ENCODE measurements around the gene RAET1E.
"Not testable (repeated sequence)": the region's sequence is repeated elsewhere in the genome, so short reads cannot be mapped to it uniquely, and the experiment has no call there.

Gene RAET1E

GRCh38 chr6:149909701-149910470 is 12.0 kb upstream of the RAET1E start:
- no peak for DNase-seq (ENCODE audit: low spot score)

DNA sequence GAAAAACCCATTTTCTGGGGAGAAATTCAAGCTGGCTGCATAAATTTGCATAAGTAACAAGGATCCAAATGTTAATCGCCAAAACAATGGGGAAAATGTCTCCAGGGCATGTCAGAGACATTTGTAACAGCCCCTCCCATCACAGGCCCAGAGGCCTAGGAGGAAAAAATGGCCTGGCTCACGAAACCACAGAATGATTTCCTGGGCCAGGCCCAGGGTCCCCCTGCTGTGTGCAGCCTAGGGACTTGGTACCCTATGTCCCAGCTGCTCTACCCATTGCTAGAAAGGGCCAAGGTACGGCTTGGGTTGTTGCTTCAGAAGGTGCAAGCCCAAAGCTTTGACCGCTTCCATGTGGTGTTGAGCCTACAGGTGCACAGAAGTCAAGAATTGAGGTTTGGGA is 10.6 kb upstream of the RAET1E start:
- DNase-seq (ENCODE audit: low spot score), result not testable (repeated sequence)

GRCh38 chr6:149907317-149907716 is 9.4 kb upstream of the RAET1E start:
- no peak for DNase-seq (ENCODE audit: low spot score)

DNA sequence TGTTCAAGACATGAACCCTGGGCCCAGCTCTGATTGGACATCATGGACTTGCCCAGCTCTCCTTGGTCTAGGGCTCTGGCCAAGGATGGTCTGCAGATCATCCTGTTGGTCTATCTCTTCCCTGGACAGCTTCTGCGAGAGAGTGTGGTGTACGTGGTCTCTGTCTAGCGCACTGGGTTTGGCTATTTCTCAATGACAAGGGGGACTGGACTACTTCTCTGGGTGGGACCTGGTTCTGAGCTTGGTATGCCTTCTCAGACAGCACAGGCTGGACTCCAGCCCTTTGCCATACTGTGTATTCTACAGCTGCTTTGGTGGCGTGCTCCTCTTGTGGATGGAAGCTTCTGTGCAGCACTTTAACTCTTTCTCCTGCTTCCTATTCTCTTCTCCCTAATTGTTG is 8.5 kb upstream of the RAET1E start:
- DNase-seq (ENCODE audit: low spot score), result no peak

- DNase-seq (ENCODE audit: low spot score), result no peak
Measured at GRCh38 chr6:149905911-149906371, 8.0 kb upstream of the RAET1E start.

GRCh38 chr6:149905371-149905910 is 7.5 kb upstream of the RAET1E start:
- DNase-seq (ENCODE audit: low spot score), result no peak

GRCh38 chr6:149904661-149905370 is 6.9 kb upstream of the RAET1E start:
- no peak for DNase-seq (ENCODE audit: low spot score)

DNA sequence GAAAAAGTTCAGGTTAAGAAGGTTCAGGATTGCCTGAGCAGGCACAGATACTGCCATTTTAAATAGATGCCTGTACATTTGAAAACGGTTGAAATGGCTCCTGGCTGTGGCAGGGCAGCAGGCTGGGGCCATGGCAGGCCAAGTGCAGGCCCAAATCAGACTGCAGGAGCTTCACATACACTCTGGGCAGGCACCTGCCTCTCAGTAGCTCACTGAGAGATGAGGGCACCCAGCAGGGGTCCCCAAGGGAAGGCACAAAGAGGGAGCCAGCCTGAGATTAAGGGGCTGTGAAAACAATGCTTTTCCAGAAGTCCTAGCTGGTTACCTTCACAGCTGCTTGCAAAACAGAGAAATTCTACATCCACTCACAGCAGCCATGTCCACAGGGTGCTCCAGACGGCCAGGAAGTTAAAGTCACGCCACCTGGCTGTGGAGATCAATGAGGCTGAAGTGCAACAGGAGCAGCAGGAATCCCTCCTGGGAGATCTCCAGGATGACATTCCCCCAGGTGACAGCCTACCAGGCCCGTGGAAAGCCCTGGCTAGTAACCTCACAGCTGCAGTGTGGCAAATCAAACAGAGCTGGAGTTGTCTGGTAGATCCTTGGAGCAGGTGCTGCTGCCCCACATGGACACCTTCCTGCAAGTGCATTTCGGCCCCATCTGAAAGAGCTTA is 6.2 kb upstream of the RAET1E start:
- no peak for DNase-seq (ENCODE audit: low spot score)

GRCh38 chr6:149901444-149902140 is 3.7 kb upstream of the RAET1E start:
- no peak for DNase-seq (ENCODE audit: low spot score)

GRCh38 chr6:149900620-149901443 is 2.9 kb upstream of the RAET1E start:
- DNase-seq (ENCODE audit: low spot score), result no peak

DNA sequence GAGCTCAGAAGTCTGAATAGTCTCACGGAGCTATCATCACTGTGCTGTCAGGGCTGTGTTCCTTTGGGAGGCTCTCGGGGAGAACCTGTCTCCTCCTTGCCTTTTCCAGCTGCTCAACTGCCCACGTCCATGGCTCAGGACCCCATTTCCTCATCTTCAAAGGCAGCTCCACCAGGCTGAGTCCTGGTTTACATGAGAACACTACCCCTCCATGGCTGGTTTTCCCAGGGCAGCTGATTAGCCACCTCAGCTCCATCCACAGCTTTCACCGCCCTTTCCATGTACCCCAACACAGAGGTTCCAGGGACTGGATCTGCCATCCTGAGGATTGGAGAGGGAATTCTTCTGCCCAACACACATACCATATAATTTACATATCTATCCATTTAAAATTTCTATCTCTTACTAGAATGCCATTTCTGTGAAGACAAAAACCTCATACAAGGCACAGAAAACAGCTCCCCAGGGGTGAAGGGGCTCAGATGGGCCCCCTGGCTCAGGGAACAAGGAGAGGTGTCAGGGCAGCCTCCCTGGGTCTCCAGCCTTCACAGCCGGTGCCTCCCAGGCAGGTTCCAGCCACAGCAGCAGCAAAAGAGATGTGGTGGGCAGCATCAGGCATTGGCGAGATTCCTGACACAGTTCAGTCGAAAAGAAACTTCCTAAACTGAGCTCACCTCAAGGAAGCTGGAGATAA is 2.2 kb upstream of the RAET1E start:
- DNase-seq (ENCODE audit: low spot score), result no peak

DNA sequence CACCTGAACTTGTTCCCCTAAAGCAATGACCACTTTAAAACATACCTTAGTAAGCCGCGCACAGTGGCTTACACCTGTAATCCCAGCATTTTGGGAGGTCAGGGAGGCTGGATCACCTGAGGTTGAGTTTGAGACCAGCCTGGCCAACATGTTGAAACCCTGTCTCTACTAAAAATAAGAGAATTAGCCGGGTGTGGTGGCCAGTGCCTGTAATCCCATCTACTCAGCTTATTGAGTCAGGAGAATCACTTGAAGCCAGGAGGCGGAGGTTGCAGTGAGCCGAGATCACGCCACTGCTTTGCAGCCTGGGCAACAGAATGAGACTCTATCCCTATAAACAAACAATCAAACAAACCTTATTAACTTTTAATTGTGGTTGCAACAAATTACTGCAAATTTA is 1.6 kb upstream of the RAET1E start:
- no peak for DNase-seq (ENCODE audit: low spot score)

- DNase-seq (ENCODE audit: low spot score), result no peak
Measured at GRCh38 chr6:149898966-149899365, 1.1 kb upstream of the RAET1E start.

GRCh38 chr6:149897015-149897697 is 757 bp downstream of the RAET1E start:
- DNase-seq (ENCODE audit: low spot score), result peak; percentile 44

- DNase-seq (ENCODE audit: low spot score), result peak; percentile 21
Measured at GRCh38 chr6:149896491-149896890, 1.4 kb downstream of the RAET1E start.

DNA sequence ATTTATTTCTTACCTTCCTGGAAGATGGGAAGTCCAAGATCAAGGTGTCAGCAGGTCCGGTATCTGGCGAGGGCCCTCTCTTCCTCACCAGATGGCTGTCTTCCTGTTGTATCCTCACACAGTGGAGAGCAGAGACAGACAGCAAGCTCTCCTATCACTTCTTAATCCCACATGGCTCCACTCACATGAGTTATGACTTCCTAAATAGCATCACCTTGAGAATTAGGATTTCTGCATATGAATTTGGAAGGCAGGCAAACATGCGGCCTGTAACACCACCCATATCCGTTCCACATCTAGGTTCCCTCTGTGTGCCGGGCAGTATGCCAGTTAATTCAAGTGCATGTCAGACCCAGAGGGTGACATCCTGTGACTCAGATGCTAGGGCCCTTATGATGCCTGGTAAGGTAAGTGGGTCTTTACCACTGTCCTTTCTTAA is 2.1 kb downstream of the RAET1E start:
- peak; percentile 65 for DNase-seq (ENCODE audit: low spot score)

DNA sequence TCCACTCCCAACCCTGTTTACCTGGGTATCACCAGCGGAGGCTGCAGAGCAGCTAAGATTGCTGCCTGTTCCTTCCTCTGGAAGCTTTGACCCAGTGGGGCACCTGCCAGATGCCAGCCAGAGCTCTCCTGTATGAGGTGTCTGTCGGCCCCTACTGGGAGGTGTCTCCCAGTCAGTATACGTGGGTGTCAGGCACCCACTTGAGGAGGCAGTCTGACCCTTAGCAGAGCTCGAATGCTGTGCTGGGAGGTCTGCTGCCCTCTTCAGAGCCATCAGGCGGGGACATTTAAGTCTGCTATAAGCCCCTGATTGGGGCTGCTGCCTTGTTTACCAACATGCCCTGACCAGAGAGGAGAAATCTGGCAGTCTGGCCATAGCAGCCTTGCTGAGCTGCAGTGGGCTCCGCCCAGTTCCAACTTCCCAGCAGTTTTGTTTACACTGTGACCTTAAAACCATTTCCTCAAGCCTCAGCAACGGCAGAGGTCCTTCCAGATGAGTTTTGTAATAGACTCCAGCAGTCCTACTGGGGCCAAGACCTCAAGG is 2.8 kb downstream of the RAET1E start:
- DNase-seq (ENCODE audit: low spot score), result peak; percentile 11

DNA sequence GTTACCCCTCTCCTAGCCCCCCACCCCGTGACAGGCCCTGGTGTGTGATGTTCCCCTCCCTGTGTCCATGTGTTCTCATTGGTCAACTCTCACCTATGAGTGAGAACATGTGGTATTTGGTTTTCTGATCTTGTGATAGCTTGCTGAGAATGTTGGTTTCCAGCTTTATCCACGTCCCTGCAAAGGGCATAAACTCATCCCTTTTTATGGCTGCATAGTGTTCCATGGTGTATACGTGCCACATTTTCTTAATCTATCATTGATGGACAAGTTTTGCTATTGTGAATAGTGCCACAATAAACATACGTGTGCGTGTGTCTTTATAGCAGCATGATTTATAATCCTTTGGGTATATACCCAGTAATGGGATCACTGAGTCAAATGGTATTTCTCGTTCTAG is 6.0 kb downstream of the RAET1E start:
- not testable (repeated sequence) for DNase-seq (ENCODE audit: low spot score)

GRCh38 chr6:149891259-149891658 is 6.7 kb downstream of the RAET1E start:
- no peak for DNase-seq (ENCODE audit: low spot score)
